GM12875 (cell line): ENCODE results near the gene TDRD9.

Experiments used
- H3K4me3 ChIP-seq: one replicate; pipeline ENCODE4 v1.5.1; 2011; ENCODE audit warnings: low read depth, low read length, control low read depth
- TF ChIP-seq, protein P1 (sequence below): IDR thresholded peaks from 2 replicates; pipeline ENCODE4 v1.5.1; 2011; ENCODE audit warnings: low read depth, mild to moderate bottlenecking, control low read depth, inconsistent platforms, low read length, moderate library complexity, borderline replicate concordance; ENCODE audit not compliant: insufficient read depth

Gene TDRD9

GRCh38 chr14:103925316-103925715 is 2.9 kb upstream of the TDRD9 start:
- TF ChIP-seq, protein P1, sequence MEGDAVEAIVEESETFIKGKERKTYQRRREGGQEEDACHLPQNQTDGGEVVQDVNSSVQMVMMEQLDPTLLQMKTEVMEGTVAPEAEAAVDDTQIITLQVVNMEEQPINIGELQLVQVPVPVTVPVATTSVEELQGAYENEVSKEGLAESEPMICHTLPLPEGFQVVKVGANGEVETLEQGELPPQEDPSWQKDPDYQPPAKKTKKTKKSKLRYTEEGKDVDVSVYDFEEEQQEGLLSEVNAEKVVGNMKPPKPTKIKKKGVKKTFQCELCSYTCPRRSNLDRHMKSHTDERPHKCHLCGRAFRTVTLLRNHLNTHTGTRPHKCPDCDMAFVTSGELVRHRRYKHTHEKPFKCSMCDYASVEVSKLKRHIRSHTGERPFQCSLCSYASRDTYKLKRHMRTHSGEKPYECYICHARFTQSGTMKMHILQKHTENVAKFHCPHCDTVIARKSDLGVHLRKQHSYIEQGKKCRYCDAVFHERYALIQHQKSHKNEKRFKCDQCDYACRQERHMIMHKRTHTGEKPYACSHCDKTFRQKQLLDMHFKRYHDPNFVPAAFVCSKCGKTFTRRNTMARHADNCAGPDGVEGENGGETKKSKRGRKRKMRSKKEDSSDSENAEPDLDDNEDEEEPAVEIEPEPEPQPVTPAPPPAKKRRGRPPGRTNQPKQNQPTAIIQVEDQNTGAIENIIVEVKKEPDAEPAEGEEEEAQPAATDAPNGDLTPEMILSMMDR: no peak
- no peak overlapping the region for H3K4me3 ChIP-seq

DNA sequence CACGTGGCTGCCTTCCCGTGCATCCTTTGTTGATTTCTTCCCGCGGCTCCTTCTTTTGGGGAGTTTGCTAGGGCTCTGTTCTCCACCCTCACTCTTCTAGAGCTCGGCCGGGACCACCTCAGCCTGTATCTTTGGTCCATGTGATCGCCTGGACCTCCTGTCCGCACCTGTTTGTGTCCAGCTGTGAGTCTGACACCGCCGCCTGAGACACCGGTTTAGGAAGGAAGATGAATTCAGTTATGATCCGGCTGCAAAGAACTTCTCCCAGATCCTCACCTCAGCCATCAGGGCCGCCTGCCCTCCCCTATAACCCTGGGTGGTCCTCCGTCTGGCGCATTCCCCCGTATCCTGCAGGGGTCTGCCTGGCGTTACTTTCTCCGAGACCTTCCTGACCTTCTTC is 690 bp upstream of the TDRD9 start:
- TF ChIP-seq, protein P1: no peak
- no peak overlapping the region for H3K4me3 ChIP-seq

DNA sequence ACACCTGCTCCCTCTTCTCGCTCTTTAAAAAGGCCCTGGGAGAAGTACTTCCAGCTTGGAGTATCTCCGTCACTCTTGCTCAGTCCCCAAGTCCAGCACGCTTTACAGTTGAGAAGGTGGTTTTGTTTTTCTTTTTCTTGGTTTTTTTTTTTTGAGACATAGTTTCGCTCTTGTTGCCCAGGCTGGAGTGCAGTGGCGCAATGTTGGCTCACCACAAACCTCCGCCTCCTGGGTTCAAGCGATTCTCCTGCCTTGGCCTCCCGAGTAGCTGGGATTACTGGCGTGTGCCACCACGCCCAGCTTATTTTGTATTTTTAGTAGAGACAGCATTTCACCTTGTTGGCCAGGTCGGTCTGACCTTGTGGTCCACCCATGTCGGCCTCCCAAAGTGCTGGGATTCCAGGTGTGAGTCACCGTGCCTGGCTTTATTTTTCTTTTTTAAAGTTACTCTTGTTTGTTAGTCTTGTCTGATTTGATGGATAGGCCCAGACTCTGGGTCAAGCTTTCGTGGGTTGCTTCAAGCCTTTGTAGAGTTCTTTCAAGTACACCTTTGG is 1.9 kb downstream of the TDRD9 start:
- H3K4me3 ChIP-seq: no peak overlapping the region
- TF ChIP-seq, protein P1: no peak

- TF ChIP-seq, protein P1: no peak
- H3K4me3 ChIP-seq: no peak overlapping the region
These were observed 3.2 kb downstream of the TDRD9 start for GRCh38 chr14:103931422-103931821.

- no peak overlapping the region for H3K4me3 ChIP-seq
- TF ChIP-seq, protein P1: no peak
These were observed 4.7 kb downstream of the TDRD9 start for GRCh38 chr14:103932791-103933490.

- no peak overlapping the region for H3K4me3 ChIP-seq
- TF ChIP-seq, protein P1: no peak
These were observed 6.8 kb downstream of the TDRD9 start for GRCh38 chr14:103935102-103935501.

DNA sequence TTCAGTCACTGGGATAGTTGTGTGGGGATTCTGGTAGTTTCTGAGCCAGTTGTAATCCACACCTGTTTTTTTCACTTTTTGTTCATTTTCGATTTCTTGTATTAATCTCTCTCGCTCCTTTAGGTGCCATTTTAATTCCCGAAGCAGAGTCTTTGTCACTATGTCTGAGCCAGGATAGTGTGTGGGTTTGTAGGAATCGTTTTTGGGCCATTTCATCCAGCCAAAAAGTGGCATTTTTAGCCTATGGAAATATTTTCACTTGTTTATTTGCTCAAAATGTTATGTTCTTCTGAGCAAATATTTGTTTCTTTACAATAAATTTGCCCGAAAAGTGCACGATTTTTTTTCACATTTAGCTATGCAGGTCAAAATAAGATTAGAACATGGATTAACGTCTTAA is 13.2 kb downstream of the TDRD9 start:
- TF ChIP-seq, protein P1: no peak
- H3K4me3 ChIP-seq: no peak overlapping the region
